Measurements from ENCODE around the gene LGALS3.

DNA sequence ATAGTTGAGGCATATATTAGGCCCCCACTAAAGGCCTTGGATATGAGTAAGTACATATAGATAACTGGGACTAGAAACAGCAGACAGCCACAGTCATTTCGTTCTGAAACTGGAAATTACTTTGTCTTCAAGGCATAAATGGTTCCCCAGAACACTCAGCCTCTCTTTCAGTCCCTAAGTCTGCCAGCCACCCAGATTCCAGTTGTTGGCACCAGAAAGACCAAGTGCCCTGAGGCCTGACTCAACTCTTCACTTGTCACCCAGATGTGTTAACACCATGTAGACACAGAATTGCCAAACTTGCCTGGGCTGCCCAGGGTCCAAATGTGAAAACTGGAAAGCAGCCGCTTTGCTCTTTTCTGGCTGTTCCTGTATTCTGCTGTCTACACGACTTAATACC is 3.0 kb upstream of the LGALS3 start:
- no peak for TF ChIP-seq EZH2 (IDR thresholded peaks at IDR 0.05; ENCODE audit: low read depth)
- TF ChIP-seq, protein P1, sequence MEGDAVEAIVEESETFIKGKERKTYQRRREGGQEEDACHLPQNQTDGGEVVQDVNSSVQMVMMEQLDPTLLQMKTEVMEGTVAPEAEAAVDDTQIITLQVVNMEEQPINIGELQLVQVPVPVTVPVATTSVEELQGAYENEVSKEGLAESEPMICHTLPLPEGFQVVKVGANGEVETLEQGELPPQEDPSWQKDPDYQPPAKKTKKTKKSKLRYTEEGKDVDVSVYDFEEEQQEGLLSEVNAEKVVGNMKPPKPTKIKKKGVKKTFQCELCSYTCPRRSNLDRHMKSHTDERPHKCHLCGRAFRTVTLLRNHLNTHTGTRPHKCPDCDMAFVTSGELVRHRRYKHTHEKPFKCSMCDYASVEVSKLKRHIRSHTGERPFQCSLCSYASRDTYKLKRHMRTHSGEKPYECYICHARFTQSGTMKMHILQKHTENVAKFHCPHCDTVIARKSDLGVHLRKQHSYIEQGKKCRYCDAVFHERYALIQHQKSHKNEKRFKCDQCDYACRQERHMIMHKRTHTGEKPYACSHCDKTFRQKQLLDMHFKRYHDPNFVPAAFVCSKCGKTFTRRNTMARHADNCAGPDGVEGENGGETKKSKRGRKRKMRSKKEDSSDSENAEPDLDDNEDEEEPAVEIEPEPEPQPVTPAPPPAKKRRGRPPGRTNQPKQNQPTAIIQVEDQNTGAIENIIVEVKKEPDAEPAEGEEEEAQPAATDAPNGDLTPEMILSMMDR (conservative IDR thresholded peaks at IDR 0.05) = no peak
